K562 (cell line): ENCODE results near the gene DNAJB12. TPM values are rescaled to one million over a fixed set of nuclear protein-coding genes. Genes with fewer than 3 reads are reported as not detected.
A peak's percentile ranks its signal among the peaks of the same experiment; 100 is the strongest.
"Not testable (repeated sequence)": the region's sequence is repeated elsewhere in the genome, so short reads cannot be mapped to it uniquely, and the experiment has no call there.

ENCODE experiments used
- ATAC-seq: fragments of 200-7000 bp; cut with Tn5 transposase; 3 replicates; pipeline ENCODE4 v1.9.1; 2020; ENCODE audit warnings: moderate library complexity
- BruUV-seq: library from RNA; stranded (reverse); fragments of 400-500 nt; replicated peaks from 2 replicates; lab custom pipeline; 2021; lab: Mats Ljungman, UMichigan
- CTCF ChIA-PET: fragments of 300-600 bp; formaldehyde crosslinking; extraction: SDS; loops from one replicate; lab custom pipeline; 2021; ENCODE audit warnings: low intra/inter-chr PET ratio; lab: Yijun Ruan, JAX
- POLR2A ChIA-PET: fragments of 300-600, 350-650 bp; sonication (Branson Sonifier 250); formaldehyde crosslinking; extraction: SDS; loops from one replicate; lab custom pipeline; 2021; ENCODE audit warnings: antibody characterized with exemption, inconsistent platforms; lab: Yijun Ruan, JAX
- DNase-seq, 4 experiments: peaks; one replicate each; pipeline versions ENCODE4 v3.0.0 to v3.0.0-alpha.2; 2011 to 2018; ENCODE audit warnings: low spot score in 3 of 4, mixed read lengths in 3 of 4; ENCODE audit errors: extremely low read depth in 1 of 4
- FAIRE-seq: peaks from 2 replicates; lab custom pipeline; 2011; peaks lifted over from hg19 to GRCh38; lab: Jason Lieb, UNC
- H2AFZ ChIP-seq: 2 replicates; pipeline ENCODE4 v1.6.0; 2011; ENCODE audit warnings: low read depth, low read length, control low read depth, inconsistent platforms
- H3K27ac ChIP-seq: fragments of 200-600 bp; 3 replicates; pipeline ENCODE4 v1.8.0; 2011; ENCODE audit warnings: low read depth, mild to moderate bottlenecking, control low read depth, inconsistent platforms, low read length, moderate library complexity, mixed read lengths; ENCODE audit errors: extremely low read depth
- H3K27me3 ChIP-seq, 2 experiments: fragments of 300-600 bp in 1 of 2; 2 replicates in 1 of 2; 3 replicates in 1 of 2; pipeline versions ENCODE4 v1.6.0 to v1.8.0; 2011; ENCODE audit warnings: inconsistent platforms in 2 of 2, low read length in 2 of 2, mild to moderate bottlenecking in 1 of 2, mixed read lengths in 1 of 2, moderate library complexity in 1 of 2; ENCODE audit not compliant: control insufficient read depth in 2 of 2, insufficient read depth in 2 of 2
- H3K36me3 ChIP-seq: fragments of 300-600 bp; 3 replicates; pipeline ENCODE4 v1.8.0; 2011; ENCODE audit warnings: mild to moderate bottlenecking, low read length, inconsistent platforms; ENCODE audit not compliant: control insufficient read depth, insufficient read depth
- H3K4me1 ChIP-seq, 2 experiments: fragments of 200-600 bp in 1 of 2; replicated peaks in 1 of 2; 2 replicates in 1 of 2; 3 replicates in 1 of 2; pipeline versions ENCODE4 v1.5.1 to v1.8.0; 2011; ENCODE audit warnings: inconsistent platforms in 2 of 2, low read length in 2 of 2, mild to moderate bottlenecking in 1 of 2, mixed read lengths in 1 of 2, moderate library complexity in 1 of 2; ENCODE audit not compliant: control insufficient read depth in 2 of 2, insufficient read depth in 2 of 2
- H3K4me2 ChIP-seq: 2 replicates; pipeline ENCODE4 v1.6.1; 2011; ENCODE audit warnings: low read length, control low read depth, inconsistent platforms, mixed read lengths; ENCODE audit not compliant: insufficient read depth
- H3K4me3 ChIP-seq: fragments of 200-600 bp; sonication (generic), shearing (Covaris generic); 2 replicates; pipeline ENCODE4 v1.5.1; 2016; ENCODE audit warnings: control low read depth, inconsistent platforms
- H3K79me2 ChIP-seq: fragments of 200-600 bp; 3 replicates; pipeline ENCODE4 v1.8.0; 2011; ENCODE audit warnings: low read length, inconsistent platforms; ENCODE audit not compliant: control insufficient read depth, insufficient read depth
- H3K9ac ChIP-seq, 2 experiments: 2 replicates each; pipeline versions ENCODE4 v1.6.0 to v1.6.1; 2011; ENCODE audit warnings: low read depth in 2 of 2, low read length in 2 of 2, control low read depth in 1 of 2, inconsistent platforms in 1 of 2, mild to moderate bottlenecking in 1 of 2, mixed read lengths in 1 of 2; ENCODE audit not compliant: insufficient read depth in 1 of 2
- H3K9me1 ChIP-seq: one replicate; pipeline ENCODE4 v1.6.0; 2011; ENCODE audit warnings: inconsistent platforms, mild to moderate bottlenecking, low read length, moderate library complexity; ENCODE audit not compliant: control insufficient read depth, insufficient read depth
- H3K9me3 ChIP-seq: replicated peaks from 2 replicates; pipeline ENCODE4 v1.5.1; 2011; ENCODE audit warnings: low read depth, low read length, inconsistent platforms; ENCODE audit not compliant: control insufficient read depth, insufficient read depth
- H4K20me1 ChIP-seq: replicated peaks from 2 replicates; pipeline ENCODE4 v1.6.1; 2011; ENCODE audit warnings: low read length, inconsistent platforms, mixed read lengths; ENCODE audit not compliant: control insufficient read depth, insufficient read depth
- ZBTB33 ChIP-seq: sonication (generic); formaldehyde crosslinking; IDR thresholded peaks from 2 replicates; pipeline ENCODE4 v1.8.1; 2023; ENCODE audit warnings: mild to moderate bottlenecking, missing genetic modification reagents
- WGBS: fragments of 100-300 bp; shearing (Covaris generic); methylation state at CpG from one replicate; pipeline ENCODE4 v1.1.6; 2016; ENCODE audit warnings: low coverage, mixed read lengths; ENCODE audit not compliant: insufficient coverage; ENCODE audit errors: missing lambda C conversion rate; 5-methylcytosine and 5-hydroxymethylcytosine counted together
- in situ Hi-C: fragments of 300-500 bp; cut with MboI; formaldehyde crosslinking; loops from 4 replicates; pipeline ENCODE4 v1.15.0; 2018; ENCODE audit warnings: inconsistent platforms, mixed read lengths
- intact Hi-C: fragments of 100-400 bp; cut with micrococcal nuclease; formaldehyde crosslinking; loops from 2 replicates; pipeline ENCODE4 v1.14.2; 2022
- polyA plus RNA-seq, 8 experiments: library from polyadenylated mRNA; depleted of rRNA in 4 of 8; stranded (reverse) in 5 of 8; unstranded in 3 of 8; fragments of >200 nt; fragmentation: Nextera tagmentation in 2 of 8; fragmentation: Illumina TruSeq in 1 of 8; extraction: Ambion mirVana in 2 of 8; extraction: Trizol in 1 of 8; gene quantifications; 2 replicates each; pipeline versions ENCODE4 v1.2.1 to v1.2.3, GENCODE V29; 2011 to 2014; ENCODE audit warnings: inconsistent platforms in 1 of 8, missing spikeins in 1 of 8
- total RNA-seq, 7 experiments: library from RNA; depleted of rRNA in 6 of 7; stranded (reverse); fragments of >200 nt in 6 of 7; fragmentation: Illumina TruSeq in 2 of 7; extraction: Trizol in 2 of 7; gene quantifications; 2 replicates each; pipeline versions ENCODE4 v1.2.1 to v1.2.3, GENCODE V29; 2011 to 2021; ENCODE audit warnings: low replicate concordance in 1 of 7

DNAJB12 gene
- total and polyA plus RNA-seq, 9 of the 15 experiments (the other 6 are each of a cell fraction or from before 2014, with no cell fraction given): 3.5 to 31.5 (median 20.3) TPM

GRCh38 chr10:72325243-72326175 is 29.2 kb downstream of the DNAJB12 start:
- CTCF ChIA-PET, H4K20me1 ChIP-seq, H3K36me3 ChIP-seq, H3K9me3 ChIP-seq, H3K4me2 ChIP-seq, FAIRE-seq, ATAC-seq, DNase-seq, H3K79me2 ChIP-seq, BruUV-seq, H3K9me1 ChIP-seq: not testable (repeated sequence)
- WGBS: 90% methylated on average over 39 of the region's 49 CpGs
- intact Hi-C loops: loop anchor here (5.0 kb wide), 1 partner anchor 263 kb away; no protein-coding TSS in a partner anchor
- Histone ChIP-seq H3K9ac (peak overlapping the region; percentile 20 to 63; a peak in 3 of 4 replicates), H3K4me1 (peaks cover 45 to 63% of the 10 kb centered on the region in 2 experiments)
- in situ Hi-C loops: loop anchor here (5.0 to 25.0 kb wide), 2 partner anchors 103 to 1013 kb away; partner anchors contain the start of gene SLC29A3
- POLR2A ChIA-PET: interaction anchor here (0.6 to 13.1 kb wide), 6 partner anchors 9 to 915 kb away, joined by 3 to 197 read pairs (median 4); partner anchors contain the start of gene DDIT4
- TF ChIP-seq ZBTB33 (CRISPR knock-in tag): peak; percentile 77
- TF ChIP-seq, all 486 proteins: peak for 1; not testable (repeated sequence) for 485
- Histone ChIP-seq H2AFZ (peak overlapping the region; percentile 34; the same call in 1 of the 2 replicates), H3K27ac (peak overlapping the region; percentile 30; the same call in 1 of the 3 replicates)
- not testable (repeated sequence) for H3K4me3 ChIP-seq, H3K27me3 ChIP-seq
